ENCODE measurements around the gene NFKBIL1. TPM values are rescaled to one million over a fixed set of nuclear protein-coding genes. Genes with fewer than 3 reads are reported as not detected.

Gene NFKBIL1
- total and polyA plus RNA-seq, 9 of the 15 experiments (the other 6 are each of a cell fraction or from before 2014, with no cell fraction given): 0.49 to 33.1 (median 7.6) TPM

- TF ChIP-seq FOXK2 (conservative IDR thresholded peaks at IDR 0.05 in 1 of 2, IDR thresholded peaks at IDR 0.05 in 1 of 2; ENCODE audit: low read depth in 2 of 2): peak; percentile 83 to 88
- TF ChIP-seq MCM2 (IDR thresholded peaks at IDR 0.05; ENCODE audit: low read depth): no peak
- TF ChIP-seq SMC3 (conservative IDR thresholded peaks at IDR 0.05; ENCODE audit: insufficient read depth, low read depth, low read length): no peak
- TF ChIP-seq CBX8 (IDR thresholded peaks at IDR 0.05; ENCODE audit: borderline replicate concordance, extremely low read depth, low read depth, low read length, poor library complexity, severe bottlenecking): no peak
- TF ChIP-seq HEY1 (CRISPR knock-in tag; IDR thresholded peaks at IDR 0.05; ENCODE audit: borderline replicate concordance): no peak
- peak; percentile 72 for TF ChIP-seq NFIC (IDR thresholded peaks at IDR 0.05)
- TF ChIP-seq SUPT5H (IDR thresholded peaks at IDR 0.05): peak; percentile 98
- TF ChIP-seq ZNF41 (CRISPR knock-in tag; conservative IDR thresholded peaks at IDR 0.05): peak; percentile 61; the same call in 1 of the 2 replicates
- TF ChIP-seq SRSF3 (IDR thresholded peaks at IDR 0.05; ENCODE audit: insufficient read depth, low read length): no peak
- peak; percentile 54; the same call in 1 of the 2 replicates for TF ChIP-seq ZSCAN32 (CRISPR knock-in tag; IDR thresholded peaks at IDR 0.05)
- 0 out of 2 replicates have a peak, but pooled peaks have one; percentile 36 for TF ChIP-seq ZNF134 (CRISPR knock-in tag; conservative IDR thresholded peaks at IDR 0.05)
- no peak for TF ChIP-seq CHD4 (IDR thresholded peaks at IDR 0.05; ENCODE audit: insufficient read depth, insufficient replicate concordance, low read depth, low read length, poor library complexity, severe bottlenecking)
- TF ChIP-seq FOXO4 (CRISPR knock-in tag; IDR thresholded peaks at IDR 0.05): no peak
- TF ChIP-seq NFIX (CRISPR knock-in tag; IDR thresholded peaks at IDR 0.05; ENCODE audit: low read depth): no peak
- TF ChIP-seq L3MBTL2 (IDR thresholded peaks at IDR 0.05): peak; percentile 94
- TF ChIP-seq ZNF592 (IDR thresholded peaks at IDR 0.05): peak; percentile 45
- TF ChIP-seq TCF3 (CRISPR knock-in tag; IDR thresholded peaks at IDR 0.05): peak; percentile 46
- no peak for TF ChIP-seq SAFB2 (IDR thresholded peaks at IDR 0.05; ENCODE audit: borderline replicate concordance, low read depth, low read length, severe bottlenecking)
- TF ChIP-seq SMARCA5 (IDR thresholded peaks at IDR 0.05): no peak
- TF ChIP-seq USF1 (CRISPR knock-in tag; IDR thresholded peaks at IDR 0.05): no peak; the same call in 1 of the 2 replicates
Measured at GRCh38 chr6:31541658-31542521, 5.5 kb upstream of the NFKBIL1 start, which contains the start of gene DDX39B (continued).
